Bronchus fibroblast of lung (primary cell): ENCODE results near the gene MLLT1. TPM values are rescaled to one million over a fixed set of nuclear protein-coding genes. Genes with fewer than 3 reads are reported as not detected.

ENCODE experiments used
- total RNA-seq: library from RNA; depleted of rRNA; stranded (reverse); fragments of >200 nt; gene quantifications from 2 replicates; pipeline ENCODE4 v1.2.3, GENCODE V29; 2015

Gene MLLT1, protein sequence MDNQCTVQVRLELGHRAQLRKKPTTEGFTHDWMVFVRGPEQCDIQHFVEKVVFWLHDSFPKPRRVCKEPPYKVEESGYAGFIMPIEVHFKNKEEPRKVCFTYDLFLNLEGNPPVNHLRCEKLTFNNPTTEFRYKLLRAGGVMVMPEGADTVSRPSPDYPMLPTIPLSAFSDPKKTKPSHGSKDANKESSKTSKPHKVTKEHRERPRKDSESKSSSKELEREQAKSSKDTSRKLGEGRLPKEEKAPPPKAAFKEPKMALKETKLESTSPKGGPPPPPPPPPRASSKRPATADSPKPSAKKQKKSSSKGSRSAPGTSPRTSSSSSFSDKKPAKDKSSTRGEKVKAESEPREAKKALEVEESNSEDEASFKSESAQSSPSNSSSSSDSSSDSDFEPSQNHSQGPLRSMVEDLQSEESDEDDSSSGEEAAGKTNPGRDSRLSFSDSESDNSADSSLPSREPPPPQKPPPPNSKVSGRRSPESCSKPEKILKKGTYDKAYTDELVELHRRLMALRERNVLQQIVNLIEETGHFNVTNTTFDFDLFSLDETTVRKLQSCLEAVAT
- 21.4 and 23.0 TPM in 2 replicates for total RNA-seq

DNA sequence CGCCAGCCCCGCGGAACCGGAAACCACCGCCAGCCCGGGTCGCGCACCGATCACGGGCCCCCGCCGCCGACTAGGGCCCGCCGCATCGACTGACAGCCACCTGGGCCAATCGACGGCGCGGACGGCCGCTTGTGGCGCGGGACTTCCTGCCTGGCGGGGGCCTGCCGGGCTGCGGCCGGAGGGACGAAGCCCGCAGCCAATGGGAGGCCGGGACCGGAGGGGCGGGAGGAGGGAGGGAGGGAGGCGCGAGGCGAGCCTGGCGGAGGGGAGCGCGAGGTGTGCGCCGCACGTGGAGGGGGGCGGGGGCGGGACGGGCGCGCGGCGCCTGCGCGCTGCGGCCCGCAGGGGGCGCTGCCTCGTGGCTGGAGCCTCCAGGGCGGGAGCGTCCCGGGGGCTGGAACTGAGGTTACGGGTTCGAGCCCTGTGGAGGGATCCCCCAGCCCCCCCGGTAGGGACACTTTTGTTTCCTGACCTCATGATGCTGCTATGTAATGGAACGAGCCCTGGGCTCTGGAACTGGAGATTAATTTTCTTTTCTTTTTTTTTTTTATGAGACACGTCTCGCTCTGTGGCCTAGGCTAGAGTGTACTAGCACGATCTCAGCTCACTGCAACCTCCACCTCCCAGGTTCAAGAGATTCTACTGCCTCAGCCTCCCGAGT lies at the start of gene MLLT1:
Gene MLLT1, minus strand, starts transcription at position 45 of the 661 bp plus-strand sequence. CDS start 191 bp downstream, outside the sequence.

Other genes with a start within 250 kb of the MLLT1 start
- 3.9 and 6.8 TPM in 2 replicates for gene RFX2, start 169.5 kb downstream of the MLLT1 start, total RNA-seq
- gene ACSBG2, start 144.3 kb downstream of the MLLT1 start, total RNA-seq, result not detected in 2 replicates
- gene ACER1, start 53.6 kb upstream of the MLLT1 start, total RNA-seq, result 0.15 TPM in 1 of 2 replicates, not detected in the other
- gene CLPP, start 81.6 kb upstream of the MLLT1 start, total RNA-seq, result 248 and 253 TPM in 2 replicates
- 67.5 and 68.1 TPM in 2 replicates for gene ALKBH7, start 92.8 kb upstream of the MLLT1 start, total RNA-seq
- 0.45 and 0.84 TPM in 2 replicates for gene PSPN, start 96.0 kb upstream of the MLLT1 start, total RNA-seq
- gene GTF2F1, start 113.2 kb upstream of the MLLT1 start, total RNA-seq, result 35.7 and 44.4 TPM in 2 replicates
- 188 and 200 TPM in 2 replicates for gene KHSRP, start 144.8 kb upstream of the MLLT1 start, total RNA-seq
- not detected in 2 replicates for gene SLC25A41, start 153.8 kb upstream of the MLLT1 start, total RNA-seq
- 25.1 and 31.4 TPM in 2 replicates for gene SLC25A23, start 179.8 kb upstream of the MLLT1 start, total RNA-seq
- not detected in 2 replicates for gene CRB3, start 184.3 kb upstream of the MLLT1 start, total RNA-seq
- not detected in 2 replicates for gene DENND1C, start 201.8 kb upstream of the MLLT1 start, total RNA-seq
- not detected in 2 replicates for gene TUBB4A, start 222.3 kb upstream of the MLLT1 start, total RNA-seq